ENCODE measurements around the gene GPI. TPM values are rescaled to one million over a fixed set of nuclear protein-coding genes. Genes with fewer than 3 reads are reported as not detected.

Gene GPI
- total and polyA plus RNA-seq, 9 of the 15 experiments (the other 6 are each of a cell fraction or from before 2014, with no cell fraction given): 88.3 to 358 (median 122) TPM

- no peak overlapping the region for H2AFZ ChIP-seq (ENCODE audit: low read depth, low read length)
- H3K9ac ChIP-seq (ENCODE audit: insufficient read depth in 1 of 2, low read depth in 2 of 2, low read length in 2 of 2): no peak overlapping the region
- H3K79me2 ChIP-seq (ENCODE audit: control insufficient read depth, insufficient read depth, low read length): no peaks in the 10 kb centered on the region
- H3K36me3 ChIP-seq (ENCODE audit: control insufficient read depth, insufficient read depth, low read length): peaks cover 41% of the 10 kb centered on the region
- in situ Hi-C loops (cut with MboI): no loop called here
- no peaks in the 10 kb centered on the region; the same call in 1 of the 2 replicates for H4K20me1 ChIP-seq (replicated peaks; ENCODE audit: control insufficient read depth, insufficient read depth, low read length)
- no peak for FAIRE-seq
- no peaks in the 10 kb centered on the region for H3K9me1 ChIP-seq (ENCODE audit: control insufficient read depth, insufficient read depth, low read length)
- WGBS (ENCODE audit: insufficient coverage, low coverage, missing lambda C conversion rate): 70% methylated on average over 4 of the region's 4 CpGs
- H3K4me2 ChIP-seq (ENCODE audit: insufficient read depth, low read length): no peak overlapping the region
- H3K9me3 ChIP-seq (replicated peaks; ENCODE audit: control insufficient read depth, insufficient read depth, low read depth, low read length): no peaks in the 10 kb centered on the region
- no peak overlapping the region for H3K4me3 ChIP-seq
- no peak for DNase-seq (ENCODE audit: extremely low read depth in 1 of 4, low spot score in 3 of 4)
- ChIA-PET POLR2A (interaction anchor here (1.0 to 4.6 kb wide), 2 partner anchors 9 to 21 kb away, joined by 5 to 24 read pairs; no protein-coding TSS in a partner anchor), CTCF (ENCODE audit: low intra/inter-chr PET ratio) (no interaction called here)
- H3K4me1 ChIP-seq (replicated peaks in 1 of 2; ENCODE audit: control insufficient read depth in 2 of 2, insufficient read depth in 2 of 2, low read length in 2 of 2): peaks cover 8 to 15% of the 10 kb centered on the region in 2 experiments; a peak in 4 of 5 replicates
- intact Hi-C loops (cut with micrococcal nuclease): loop anchor here (5.0 kb wide), 1 partner anchor 69 kb away; no protein-coding TSS in a partner anchor
- no peaks in the 10 kb centered on the region for H3K27me3 ChIP-seq (ENCODE audit: control insufficient read depth in 2 of 2, insufficient read depth in 2 of 2, low read length in 2 of 2)
- ATAC-seq: no peak
- BruUV-seq (replicated peaks): no TSS peak
- no peak overlapping the region for H3K27ac ChIP-seq (ENCODE audit: extremely low read depth, low read depth, low read length)
- TF ChIP-seq ZNF324 (CRISPR knock-in tag; IDR thresholded peaks at IDR 0.05) (no peak), KHSRP (IDR thresholded peaks at IDR 0.05) (no peak), GMEB1 (CRISPR knock-in tag; IDR thresholded peaks at IDR 0.05) (no peak), AFF1 (IDR thresholded peaks at IDR 0.05; ENCODE audit: low read depth in 1 of 2, partially characterized antibody in 2 of 2) (no peak), ZNF133 (CRISPR knock-in tag; IDR thresholded peaks at IDR 0.05) (no peak), ZNF583 (CRISPR knock-in tag; IDR thresholded peaks at IDR 0.05) (no peak), TAF15 (IDR thresholded peaks at IDR 0.05; ENCODE audit: low read depth, low read length) (no peak), NCOA1 (IDR thresholded peaks at IDR 0.05; ENCODE audit: low read depth) (no peak), RBBP5 (IDR thresholded peaks at IDR 0.05; ENCODE audit: borderline replicate concordance, insufficient read depth, low read length, poor library complexity, severe bottlenecking) (no peak), TAF1 (IDR thresholded peaks at IDR 0.05; ENCODE audit: control insufficient read depth, extremely low read depth, insufficient read depth, low read length, severe bottlenecking) (no peak), FIP1L1 (IDR thresholded peaks at IDR 0.05; ENCODE audit: low read depth, low read length, poor library complexity, severe bottlenecking) (no peak), SOX6 (IDR thresholded peaks at IDR 0.05) (no peak)
Measured at GRCh38 chr19:34325981-34326787, 38.8 kb upstream of the GPI start.

Data from K562 (cell line).